Measurements from ENCODE around the gene SLC6A14.

DNA sequence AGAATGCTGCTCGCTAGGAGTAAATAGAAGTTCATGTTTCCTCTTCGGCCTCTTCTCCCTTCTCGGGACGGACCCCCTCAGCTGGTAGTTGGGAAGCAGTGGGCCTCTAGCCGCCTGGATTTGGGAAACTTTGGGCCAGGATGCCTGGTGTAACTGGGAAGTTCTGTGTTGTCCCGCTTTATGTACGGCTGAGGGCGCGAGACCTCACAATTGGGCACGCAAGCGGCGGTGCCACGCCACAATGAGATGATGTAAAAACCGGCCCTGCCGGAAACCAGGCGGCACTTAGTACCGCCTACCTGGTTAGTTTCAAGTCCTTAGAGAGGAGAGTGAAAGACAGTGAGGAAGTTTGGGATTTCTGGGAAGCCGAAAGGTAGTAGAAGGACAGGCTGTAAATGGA, 26.4 kb downstream of the SLC6A14 start, which contains the start of gene CT83:
- TF ChIP-seq POLR2A (IDR thresholded peaks at IDR 0.05) = no peak
- TF ChIP-seq, protein P1, sequence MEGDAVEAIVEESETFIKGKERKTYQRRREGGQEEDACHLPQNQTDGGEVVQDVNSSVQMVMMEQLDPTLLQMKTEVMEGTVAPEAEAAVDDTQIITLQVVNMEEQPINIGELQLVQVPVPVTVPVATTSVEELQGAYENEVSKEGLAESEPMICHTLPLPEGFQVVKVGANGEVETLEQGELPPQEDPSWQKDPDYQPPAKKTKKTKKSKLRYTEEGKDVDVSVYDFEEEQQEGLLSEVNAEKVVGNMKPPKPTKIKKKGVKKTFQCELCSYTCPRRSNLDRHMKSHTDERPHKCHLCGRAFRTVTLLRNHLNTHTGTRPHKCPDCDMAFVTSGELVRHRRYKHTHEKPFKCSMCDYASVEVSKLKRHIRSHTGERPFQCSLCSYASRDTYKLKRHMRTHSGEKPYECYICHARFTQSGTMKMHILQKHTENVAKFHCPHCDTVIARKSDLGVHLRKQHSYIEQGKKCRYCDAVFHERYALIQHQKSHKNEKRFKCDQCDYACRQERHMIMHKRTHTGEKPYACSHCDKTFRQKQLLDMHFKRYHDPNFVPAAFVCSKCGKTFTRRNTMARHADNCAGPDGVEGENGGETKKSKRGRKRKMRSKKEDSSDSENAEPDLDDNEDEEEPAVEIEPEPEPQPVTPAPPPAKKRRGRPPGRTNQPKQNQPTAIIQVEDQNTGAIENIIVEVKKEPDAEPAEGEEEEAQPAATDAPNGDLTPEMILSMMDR (IDR thresholded peaks at IDR 0.05) = no peak
